HEK293 (cell line): Measurements from ENCODE around the gene TBC1D22A.

Experiments
- CTCF ChIP-seq: fragments of 450-650 bp; formaldehyde crosslinking; IDR thresholded peaks from 2 replicates; pipeline ENCODE4 v1.5.1; 2016; ENCODE audit warnings: missing biosample characterization, missing genetic modification characterization
- HOXA7 ChIP-seq: sonication (generic); formaldehyde crosslinking; IDR thresholded peaks from 2 replicates; pipeline ENCODE4 v1.8.1; 2022; ENCODE audit warnings: missing genetic modification reagents, borderline replicate concordance
- ZBTB8A ChIP-seq: fragments of 450-650 bp; formaldehyde crosslinking; IDR thresholded peaks from 2 replicates; pipeline ENCODE4 v1.5.1; 2016; ENCODE audit warnings: missing biosample characterization, missing genetic modification characterization
- ZNF121 ChIP-seq: fragments of 450-650 bp; formaldehyde crosslinking; IDR thresholded peaks from 2 replicates; pipeline ENCODE4 v1.5.1; 2016; ENCODE audit warnings: missing biosample characterization, missing genetic modification characterization
- ZNF174 ChIP-seq: fragments of 450-650 bp; formaldehyde crosslinking; IDR thresholded peaks from 2 replicates; pipeline ENCODE4 v1.5.0; 2017; ENCODE audit warnings: missing biosample characterization, mild to moderate bottlenecking, missing genetic modification characterization
- ZNF2 ChIP-seq: fragments of 450-650 bp; formaldehyde crosslinking; IDR thresholded peaks from 2 replicates; pipeline ENCODE4 v1.5.1; 2016; ENCODE audit warnings: missing biosample characterization, missing genetic modification characterization
- ZNF274 ChIP-seq, 2 experiments: fragments of 200-500 bp in 1 of 2; fragments of 450-650 bp in 1 of 2; sonication (Bioruptor generic) in 1 of 2; formaldehyde crosslinking in 1 of 2; IDR thresholded peaks; 2 replicates each; pipeline versions ENCODE4 v1.5.1 to v1.6.1; 2014 to 2016; ENCODE audit warnings: borderline replicate concordance in 1 of 2, inconsistent platforms in 1 of 2, low read length in 1 of 2, missing biosample characterization in 1 of 2, missing genetic modification characterization in 1 of 2
- ZNF426 ChIP-seq: fragments of 450-650 bp; formaldehyde crosslinking; IDR thresholded peaks from 2 replicates; pipeline ENCODE4 v1.5.1; 2017; ENCODE audit warnings: missing biosample characterization, missing genetic modification characterization, mild to moderate bottlenecking, inconsistent platforms, moderate library complexity
- ZNF530 ChIP-seq: fragments of 450-650 bp; formaldehyde crosslinking; IDR thresholded peaks from 2 replicates; pipeline ENCODE4 v1.5.1; 2016; ENCODE audit warnings: low read depth, missing biosample characterization, missing genetic modification characterization
- ZNF558 ChIP-seq: fragments of 450-650 bp; formaldehyde crosslinking; IDR thresholded peaks from 2 replicates; pipeline ENCODE4 v1.5.1; 2016; ENCODE audit warnings: missing biosample characterization, missing genetic modification characterization
- TF ChIP-seq, protein P1 (sequence below): fragments of 450-650 bp; formaldehyde crosslinking; IDR thresholded peaks from 2 replicates; pipeline ENCODE4 v1.5.1; 2016; ENCODE audit warnings: missing biosample characterization, missing genetic modification characterization, low read depth
- TF ChIP-seq, protein P2 (sequence below): IDR thresholded peaks from 2 replicates; pipeline ENCODE4 v1.6.1; 2011; ENCODE audit warnings: mild to moderate bottlenecking, low read depth, low read length, borderline replicate concordance

GRCh38 chr22:47188261-47189055 lies 426.0 kb downstream of the TBC1D22A start:
- no peak for TF ChIP-seq ZNF426 (tag by site-specific recombination)
- TF ChIP-seq CTCF, result no peak
- TF ChIP-seq ZBTB8A, result no peak
- TF ChIP-seq, protein P1, sequence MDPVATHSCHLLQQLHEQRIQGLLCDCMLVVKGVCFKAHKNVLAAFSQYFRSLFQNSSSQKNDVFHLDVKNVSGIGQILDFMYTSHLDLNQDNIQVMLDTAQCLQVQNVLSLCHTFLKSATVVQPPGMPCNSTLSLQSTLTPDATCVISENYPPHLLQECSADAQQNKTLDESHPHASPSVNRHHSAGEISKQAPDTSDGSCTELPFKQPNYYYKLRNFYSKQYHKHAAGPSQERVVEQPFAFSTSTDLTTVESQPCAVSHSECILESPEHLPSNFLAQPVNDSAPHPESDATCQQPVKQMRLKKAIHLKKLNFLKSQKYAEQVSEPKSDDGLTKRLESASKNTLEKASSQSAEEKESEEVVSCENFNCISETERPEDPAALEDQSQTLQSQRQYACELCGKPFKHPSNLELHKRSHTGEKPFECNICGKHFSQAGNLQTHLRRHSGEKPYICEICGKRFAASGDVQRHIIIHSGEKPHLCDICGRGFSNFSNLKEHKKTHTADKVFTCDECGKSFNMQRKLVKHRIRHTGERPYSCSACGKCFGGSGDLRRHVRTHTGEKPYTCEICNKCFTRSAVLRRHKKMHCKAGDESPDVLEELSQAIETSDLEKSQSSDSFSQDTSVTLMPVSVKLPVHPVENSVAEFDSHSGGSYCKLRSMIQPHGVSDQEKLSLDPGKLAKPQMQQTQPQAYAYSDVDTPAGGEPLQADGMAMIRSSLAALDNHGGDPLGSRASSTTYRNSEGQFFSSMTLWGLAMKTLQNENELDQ (tag by site-specific recombination), result no peak
- no peak for TF ChIP-seq ZNF274 (IDR thresholded peaks at IDR 0.05; ENCODE audit: low read length)
- no peak for TF ChIP-seq ZNF274 (tag by site-specific recombination; IDR thresholded peaks at IDR 0.05; ENCODE audit: borderline replicate concordance)
- TF ChIP-seq ZNF2, result no peak
- no peak for TF ChIP-seq ZNF121 (tag by site-specific recombination)
- no peak for TF ChIP-seq ZNF558 (tag by site-specific recombination)
- no peak for TF ChIP-seq ZNF530 (tag by site-specific recombination)
- no peak for TF ChIP-seq ZNF174 (tag by site-specific recombination)
- TF ChIP-seq, protein P2, sequence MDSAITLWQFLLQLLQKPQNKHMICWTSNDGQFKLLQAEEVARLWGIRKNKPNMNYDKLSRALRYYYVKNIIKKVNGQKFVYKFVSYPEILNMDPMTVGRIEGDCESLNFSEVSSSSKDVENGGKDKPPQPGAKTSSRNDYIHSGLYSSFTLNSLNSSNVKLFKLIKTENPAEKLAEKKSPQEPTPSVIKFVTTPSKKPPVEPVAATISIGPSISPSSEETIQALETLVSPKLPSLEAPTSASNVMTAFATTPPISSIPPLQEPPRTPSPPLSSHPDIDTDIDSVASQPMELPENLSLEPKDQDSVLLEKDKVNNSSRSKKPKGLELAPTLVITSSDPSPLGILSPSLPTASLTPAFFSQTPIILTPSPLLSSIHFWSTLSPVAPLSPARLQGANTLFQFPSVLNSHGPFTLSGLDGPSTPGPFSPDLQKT, result no peak
- TF ChIP-seq HOXA7, result no peak
